OCI-LY7 (cell line): ENCODE data around the gene GM2A. TPM values are rescaled to one million over a fixed set of nuclear protein-coding genes. Genes with fewer than 3 reads are reported as not detected.

Source experiments
- BruUV-seq: library from RNA; stranded (reverse); fragments of 400-500 nt; replicated peaks from 2 replicates; lab custom pipeline; 2021; lab: Mats Ljungman, UMichigan
- CTCF ChIA-PET: fragments of 300-600 bp; sonication (Branson Sonifier 250); formaldehyde crosslinking; loops from one replicate; lab custom pipeline; 2022; ENCODE audit warnings: antibody characterized with exemption; ENCODE audit not compliant: unreplicated experiment; lab: Charles Lee
- POLR2A ChIA-PET: fragments of 300-600 bp; sonication (Branson Sonifier 250); formaldehyde crosslinking; loops from one replicate; lab custom pipeline; 2022; ENCODE audit warnings: antibody characterized with exemption; lab: Charles Lee
- DNase-seq: peaks from one replicate; pipeline ENCODE4 v3.0.0-alpha.2; 2015; ENCODE audit warnings: low spot score
- H2AFZ ChIP-seq: fragments of 200-600 bp; sonication (generic), shearing (Covaris generic); 2 replicates; pipeline ENCODE4 v1.6.1; 2014; ENCODE audit warnings: mild to moderate bottlenecking, antibody characterized with exemption, low read length, moderate library complexity
- H3K27ac ChIP-seq: fragments of 200-600 bp; sonication (generic); 2 replicates; pipeline ENCODE4 v1.5.1; 2014; ENCODE audit warnings: mixed run types, low read depth, mild to moderate bottlenecking, moderate library complexity, low read length, inconsistent platforms; ENCODE audit not compliant: poor library complexity, severe bottlenecking
- H3K36me3 ChIP-seq: fragments of 200-600 bp; sonication (generic); 2 replicates; pipeline ENCODE4 v1.6.1; 2014; ENCODE audit warnings: mild to moderate bottlenecking, antibody characterized with exemption, low read length, moderate library complexity, mixed read lengths; ENCODE audit not compliant: insufficient read depth
- H3K4me1 ChIP-seq: fragments of 200-600 bp; sonication (generic); 2 replicates; pipeline ENCODE4 v1.5.1; 2014; ENCODE audit warnings: mild to moderate bottlenecking, low read length; ENCODE audit not compliant: insufficient read depth, poor library complexity, severe bottlenecking
- H3K4me2 ChIP-seq: fragments of 200-600 bp; sonication (generic); 2 replicates; pipeline ENCODE4 v1.6.1; 2014; ENCODE audit warnings: mild to moderate bottlenecking, low read length
- H3K4me3 ChIP-seq: fragments of 200-600 bp; sonication (generic); 2 replicates; pipeline ENCODE4 v1.5.1; 2014; ENCODE audit warnings: mild to moderate bottlenecking, low read depth, low read length; ENCODE audit not compliant: poor library complexity, severe bottlenecking
- H3K79me2 ChIP-seq: fragments of 200-600 bp; sonication (generic); 2 replicates; pipeline ENCODE4 v1.6.1; 2016; ENCODE audit warnings: low read depth, mild to moderate bottlenecking, low read length, moderate library complexity, mixed read lengths; ENCODE audit not compliant: insufficient read depth
- H3K9me2 ChIP-seq: fragments of 200-600 bp; sonication (generic); 2 replicates; pipeline ENCODE4 v1.6.1; 2016; ENCODE audit warnings: mild to moderate bottlenecking, low read length, mixed read lengths; ENCODE audit not compliant: insufficient read depth
- H3K9me3 ChIP-seq: fragments of 200-600 bp; sonication (generic); 2 replicates; pipeline ENCODE4 v1.6.1; 2014; ENCODE audit warnings: mild to moderate bottlenecking, mixed run types, low read length, mixed read lengths
- H4K20me1 ChIP-seq: fragments of 200-600 bp; sonication (generic); 2 replicates; pipeline ENCODE4 v1.6.1; 2014; ENCODE audit warnings: mild to moderate bottlenecking, antibody characterized with exemption, low read length, moderate library complexity, mixed read lengths; ENCODE audit not compliant: insufficient read depth
- EZH2phosphoT487 ChIP-seq: fragments of 200-600 bp; sonication (generic); IDR thresholded peaks from 2 replicates; pipeline ENCODE4 v1.6.1; 2018; ENCODE audit warnings: low read depth, borderline replicate concordance, mild to moderate bottlenecking, mixed run types, antibody characterized with exemption, low read length, moderate library complexity, mixed read lengths
- intact Hi-C: fragments of 100-400 bp; cut with micrococcal nuclease; formaldehyde crosslinking; loops from one replicate; pipeline ENCODE4 v1.10.0; 2022; ENCODE audit not compliant: unreplicated experiment
- total RNA-seq, 2 experiments: library from RNA; depleted of rRNA in 1 of 2; stranded (reverse); fragments of >200 nt in 1 of 2; shearing (Covaris generic) in 1 of 2; gene quantifications; 2 replicates each; pipeline ENCODE4 v1.2.3, GENCODE V29; 2014 to 2022
- TF ChIP-seq, protein P1 (sequence below): fragments of 200-600 bp; sonication (generic); conservative IDR thresholded peaks from 2 replicates; pipeline ENCODE4 v1.5.1; 2014; ENCODE audit warnings: mild to moderate bottlenecking, antibody characterized with exemption, low read length, moderate library complexity, mixed read lengths

GM2A gene
- total RNA-seq, 2 experiments from 2014 or later, result 52.4 to 64.5 TPM

DNA sequence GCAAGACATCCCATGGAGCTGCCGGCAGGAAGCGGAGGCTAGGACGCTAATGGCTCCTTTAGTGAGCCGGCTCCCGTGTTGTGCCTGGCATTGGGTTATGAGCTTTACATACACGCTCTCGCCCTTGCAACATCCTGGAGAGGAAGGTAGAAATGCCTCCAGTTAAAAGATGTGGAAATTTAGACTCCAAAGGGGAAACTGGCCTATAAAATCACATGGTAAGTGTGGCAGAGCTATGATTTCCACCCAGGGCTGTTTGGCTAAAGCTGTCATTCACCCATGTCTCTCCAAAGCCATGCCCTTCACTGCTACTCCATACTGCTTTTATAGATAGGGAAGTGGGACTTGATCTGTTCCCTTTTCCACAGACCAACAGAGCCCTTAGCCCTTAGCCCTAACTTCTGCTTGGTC is 5.2 kb downstream of the GM2A start:
- Histone ChIP-seq H2AFZ (no peak overlapping the region), H3K27ac (peak overlapping the region; percentile 88)
- intact Hi-C loops, result loop anchor here (5.0 to 10.0 kb wide), 2 partner anchors 59 to 773 kb away; no protein-coding TSS in a partner anchor

DNA sequence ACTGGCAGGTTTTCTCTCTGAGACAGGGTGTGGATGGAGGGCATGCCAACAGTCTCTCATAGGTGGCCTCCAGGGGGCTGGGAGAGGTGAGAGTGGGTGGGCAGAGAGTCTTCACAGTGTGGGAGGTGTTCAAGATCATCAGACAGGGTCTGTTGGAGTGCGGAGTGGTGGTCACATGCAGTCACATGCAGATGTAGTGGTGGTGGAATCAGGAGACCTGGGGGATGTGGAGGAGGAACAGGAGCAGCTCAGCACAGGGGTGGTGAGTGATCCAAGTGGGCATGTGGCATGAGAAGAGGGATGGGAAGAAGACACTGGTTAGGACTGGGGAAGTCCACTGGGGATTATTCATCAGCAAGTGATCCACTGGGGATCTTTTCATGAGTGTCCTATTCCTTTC is 5.8 kb downstream of the GM2A start:
- 0 out of 2 replicates have a peak, but pooled peaks cover 4% of the 10 kb centered on the region for H4K20me1 ChIP-seq
- H3K9me2 ChIP-seq, result no peaks in the 10 kb centered on the region
- peaks cover 83% of the 10 kb centered on the region for H3K79me2 ChIP-seq
- no peak overlapping the region; the same call in 1 of the 2 replicates for H3K4me2 ChIP-seq
- POLR2A ChIA-PET, result interaction anchor here (1.2 kb wide), 1 partner anchor 118 kb away, joined by 3 read pairs; no protein-coding TSS in a partner anchor
- peaks cover 46% of the 10 kb centered on the region for H3K4me1 ChIP-seq
- TF ChIP-seq, protein P1, sequence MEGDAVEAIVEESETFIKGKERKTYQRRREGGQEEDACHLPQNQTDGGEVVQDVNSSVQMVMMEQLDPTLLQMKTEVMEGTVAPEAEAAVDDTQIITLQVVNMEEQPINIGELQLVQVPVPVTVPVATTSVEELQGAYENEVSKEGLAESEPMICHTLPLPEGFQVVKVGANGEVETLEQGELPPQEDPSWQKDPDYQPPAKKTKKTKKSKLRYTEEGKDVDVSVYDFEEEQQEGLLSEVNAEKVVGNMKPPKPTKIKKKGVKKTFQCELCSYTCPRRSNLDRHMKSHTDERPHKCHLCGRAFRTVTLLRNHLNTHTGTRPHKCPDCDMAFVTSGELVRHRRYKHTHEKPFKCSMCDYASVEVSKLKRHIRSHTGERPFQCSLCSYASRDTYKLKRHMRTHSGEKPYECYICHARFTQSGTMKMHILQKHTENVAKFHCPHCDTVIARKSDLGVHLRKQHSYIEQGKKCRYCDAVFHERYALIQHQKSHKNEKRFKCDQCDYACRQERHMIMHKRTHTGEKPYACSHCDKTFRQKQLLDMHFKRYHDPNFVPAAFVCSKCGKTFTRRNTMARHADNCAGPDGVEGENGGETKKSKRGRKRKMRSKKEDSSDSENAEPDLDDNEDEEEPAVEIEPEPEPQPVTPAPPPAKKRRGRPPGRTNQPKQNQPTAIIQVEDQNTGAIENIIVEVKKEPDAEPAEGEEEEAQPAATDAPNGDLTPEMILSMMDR, result no peak
- TF ChIP-seq EZH2phosphoT487, result no peak
- no peak for DNase-seq
- H3K9me3 ChIP-seq, result no peaks in the 10 kb centered on the region
- BruUV-seq, result no TSS peak
- CTCF ChIA-PET, result no interaction called here
- H3K36me3 ChIP-seq, result peaks cover 68% of the 10 kb centered on the region
- intact Hi-C loops, result loop anchor here (5.0 to 10.0 kb wide), 2 partner anchors 58 to 774 kb away; no protein-coding TSS in a partner anchor
- no peak overlapping the region for H2AFZ ChIP-seq
- no peak overlapping the region for H3K4me3 ChIP-seq
- H3K27ac ChIP-seq, result no peak overlapping the region

More for the DNA sequence above, 5.2 kb downstream of the GM2A start:
- DNase-seq, result no peak
- ChIA-PET POLR2A (interaction anchor here (0.6 to 2.3 kb wide), 10 partner anchors 10 to 991 kb away, joined by 3 to 8 read pairs (median 4); partner anchors contain the start of gene CCDC69), CTCF (interaction anchor here (1.0 to 1.8 kb wide), 4 partner anchors 44 to 131 kb away, joined by 3 to 6 read pairs (median 4); no protein-coding TSS in a partner anchor)
- peaks cover 87% of the 10 kb centered on the region for H3K79me2 ChIP-seq
- peaks cover 62% of the 10 kb centered on the region for H3K36me3 ChIP-seq
- TF ChIP-seq, protein P1, result no peak
- no peak for TF ChIP-seq EZH2phosphoT487
- peaks cover 46% of the 10 kb centered on the region for H3K4me1 ChIP-seq
- no peaks in the 10 kb centered on the region for H3K9me2 ChIP-seq
- BruUV-seq, result no TSS peak
- H3K4me2 ChIP-seq, result peak overlapping the region; percentile 99
- H3K4me3 ChIP-seq, result peak overlapping the region; percentile 97
- no peaks in the 10 kb centered on the region for H3K9me3 ChIP-seq
- peaks cover 8% of the 10 kb centered on the region; the same call in 1 of the 2 replicates for H4K20me1 ChIP-seq

DNA sequence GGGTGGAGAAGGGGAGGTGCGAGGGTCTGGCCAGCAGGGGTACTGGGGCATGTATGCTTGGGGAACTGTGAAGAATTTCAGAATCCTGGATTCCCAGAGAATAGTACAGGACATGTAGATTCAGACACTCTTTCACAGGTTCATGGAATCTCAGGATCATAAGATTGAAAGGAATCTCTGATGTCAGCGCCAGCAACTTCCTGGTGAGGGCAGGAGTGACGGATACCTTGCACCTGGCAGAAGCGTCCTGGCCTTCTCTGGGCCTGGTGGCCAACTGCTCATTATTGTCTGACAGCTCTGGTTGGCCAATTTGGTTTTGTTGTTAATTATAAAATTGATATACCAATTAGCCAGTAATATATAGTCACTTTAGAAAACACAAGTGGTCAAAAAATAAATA is 6.9 kb downstream of the GM2A start:
- peaks cover 72% of the 10 kb centered on the region for H3K79me2 ChIP-seq
- no TSS peak for BruUV-seq

More for the DNA sequence above, 6.9 kb downstream of the GM2A start:
- Histone ChIP-seq H2AFZ (no peak overlapping the region), H3K9me3 (no peaks in the 10 kb centered on the region), H3K9me2 (no peaks in the 10 kb centered on the region), H3K4me1 (peaks cover 40% of the 10 kb centered on the region), H3K4me2 (no peak overlapping the region), H3K27ac (no peak overlapping the region), H4K20me1 (0 out of 2 replicates have a peak, but pooled peaks cover 4% of the 10 kb centered on the region), H3K4me3 (no peak overlapping the region), H3K36me3 (peaks cover 76% of the 10 kb centered on the region)
- ChIA-PET CTCF (no interaction called here), POLR2A (no interaction called here)
- DNase-seq, result no peak
- TF ChIP-seq EZH2phosphoT487, result no peak
- TF ChIP-seq, protein P1, result no peak
- intact Hi-C loops, result loop anchor here (5.0 to 10.0 kb wide), 2 partner anchors 57 to 775 kb away; no protein-coding TSS in a partner anchor
